Measurements from ENCODE around the gene C4B.

DNA sequence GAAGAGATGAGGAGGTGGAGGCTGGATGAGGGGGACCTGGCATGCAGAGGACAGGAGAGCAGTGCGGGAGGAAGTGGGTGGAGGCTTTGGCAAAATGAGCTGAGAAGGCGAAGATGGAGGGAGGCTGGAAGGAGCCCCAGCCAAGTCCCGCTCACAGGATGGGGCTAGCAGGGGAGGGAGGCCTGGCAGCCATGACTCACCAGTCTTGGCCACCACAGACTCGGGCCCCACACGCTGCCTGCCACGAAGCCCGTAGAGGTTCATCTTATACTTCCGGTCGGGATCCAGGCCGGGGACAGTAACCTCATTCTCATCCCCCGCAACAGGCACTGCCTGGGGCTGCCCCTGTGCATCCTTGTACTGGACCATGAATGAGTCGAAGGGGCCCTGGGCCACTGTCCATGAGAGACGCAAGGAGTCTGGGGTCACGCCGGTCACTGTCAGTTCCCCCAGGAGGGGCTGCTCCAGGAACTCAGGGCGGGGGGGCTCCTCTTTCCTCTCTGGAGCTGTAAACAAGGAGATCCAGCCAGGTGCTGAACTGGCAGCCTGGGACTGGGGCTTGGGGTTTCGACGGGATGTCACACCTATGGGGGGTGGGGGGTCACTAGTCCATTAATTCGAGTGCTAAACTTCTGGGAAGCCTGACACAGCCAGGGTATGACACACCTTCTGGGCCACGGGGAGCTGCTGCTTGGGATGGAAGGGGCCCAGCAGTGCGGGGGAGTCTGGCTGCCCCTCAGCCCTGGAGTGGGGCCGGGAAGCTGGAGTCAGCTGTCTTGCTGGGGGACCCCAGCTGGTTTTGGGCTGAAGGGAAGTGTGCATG lies 66.8 kb downstream of the C4B start:
- TF ChIP-seq SPI1 (IDR thresholded peaks at IDR 0.05; ENCODE audit: low read depth, low read length) (no peak), POLR2A (IDR thresholded peaks at IDR 0.05; ENCODE audit: low read depth, low read length) (no peak), POLR2AphosphoS5 (IDR thresholded peaks at IDR 0.05; ENCODE audit: low read depth, low read length) (no peak), TAF1 (IDR thresholded peaks at IDR 0.05; ENCODE audit: low read depth, low read length) (no peak)
